ENCODE results near the gene GPAT3.
"Not testable (repeated sequence)": the region's sequence is repeated elsewhere in the genome, so short reads cannot be mapped to it uniquely, and the experiment has no call there.

GPAT3 gene

GRCh38 chr4:83572848-83573247, 36.9 kb downstream of the GPAT3 start:
- no peaks in the 10 kb centered on the region for H3K27me3 ChIP-seq (ENCODE audit: control insufficient read depth, insufficient read depth, low read length)
- no peak overlapping the region for H3K27ac ChIP-seq (ENCODE audit: low read depth, low read length)
- no peaks in the 10 kb centered on the region for H3K4me1 ChIP-seq (ENCODE audit: control insufficient read depth, insufficient read depth, low read length)
- no peak overlapping the region for H3K9ac ChIP-seq (ENCODE audit: low read depth, low read length)
- H3K9me3 ChIP-seq (ENCODE audit: control insufficient read depth, insufficient read depth, low read length): no peaks in the 10 kb centered on the region
- no peak overlapping the region for H3K4me3 ChIP-seq (ENCODE audit: low read depth, low read length)
- H3K36me3 ChIP-seq (ENCODE audit: control insufficient read depth, insufficient read depth, low read length): no peaks in the 10 kb centered on the region

- Histone ChIP-seq H3K4me1 (ENCODE audit: control insufficient read depth, insufficient read depth, low read length) (no peaks in the 10 kb centered on the region), H3K4me3 (ENCODE audit: low read depth, low read length) (no peak overlapping the region), H3K27ac (ENCODE audit: low read depth, low read length) (no peak overlapping the region), H3K27me3 (ENCODE audit: control insufficient read depth, insufficient read depth, low read length) (no peaks in the 10 kb centered on the region), H3K9ac (ENCODE audit: low read depth, low read length) (no peak overlapping the region), H3K36me3 (ENCODE audit: control insufficient read depth, insufficient read depth, low read length) (no peaks in the 10 kb centered on the region), H3K9me3 (ENCODE audit: control insufficient read depth, insufficient read depth, low read length) (no peaks in the 10 kb centered on the region)
These were observed 38.3 kb downstream of the GPAT3 start for GRCh38 chr4:83574247-83574646.

GRCh38 chr4:83576237-83576636, 40.3 kb downstream of the GPAT3 start:
- not testable (repeated sequence) for H3K9me3 ChIP-seq (ENCODE audit: control insufficient read depth, insufficient read depth, low read length); H3K4me1 ChIP-seq (ENCODE audit: control insufficient read depth, insufficient read depth, low read length); H3K9ac ChIP-seq (ENCODE audit: low read depth, low read length); H3K27me3 ChIP-seq (ENCODE audit: control insufficient read depth, insufficient read depth, low read length); H3K36me3 ChIP-seq (ENCODE audit: control insufficient read depth, insufficient read depth, low read length); H3K27ac ChIP-seq (ENCODE audit: low read depth, low read length); H3K4me3 ChIP-seq (ENCODE audit: low read depth, low read length)

DNA sequence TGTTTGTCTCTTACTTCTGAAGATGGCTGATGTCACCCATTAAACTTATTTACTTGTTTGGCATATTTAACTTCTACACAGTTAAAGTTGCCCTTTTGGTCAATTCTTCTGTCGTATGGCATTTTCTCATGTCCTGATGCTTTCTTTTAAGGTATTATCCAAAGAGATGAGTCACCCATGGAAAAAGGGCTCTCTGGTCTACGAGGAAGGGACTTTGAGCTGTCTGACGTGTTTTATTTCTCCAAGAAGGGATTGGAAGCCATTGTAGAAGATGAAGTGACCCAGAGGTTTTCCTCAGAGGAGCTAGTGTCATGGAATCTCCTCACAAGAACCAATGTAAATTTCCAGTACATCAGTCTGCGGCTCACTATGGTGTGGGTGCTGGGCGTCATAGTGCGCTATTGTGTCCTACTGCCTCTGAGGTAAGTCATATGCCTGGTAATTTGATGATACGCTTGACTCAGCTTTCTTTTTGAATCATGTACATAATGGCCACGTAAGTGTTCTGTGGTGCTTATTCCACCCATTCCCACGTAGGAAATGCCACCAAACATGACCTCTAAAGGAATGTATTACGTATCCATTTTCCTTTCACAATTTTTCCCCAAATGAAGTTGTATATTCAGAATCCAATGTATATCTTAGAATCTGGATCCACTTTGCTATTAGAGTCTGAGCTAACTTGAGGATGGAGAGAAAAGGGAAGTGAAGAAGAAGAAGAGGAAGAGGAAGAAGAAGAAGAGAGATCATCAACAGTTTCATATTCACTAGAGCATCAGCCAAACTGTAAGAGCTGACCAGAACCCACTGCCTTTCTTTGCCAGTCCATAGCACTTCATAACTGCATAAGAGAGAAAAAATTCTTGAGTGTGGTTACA, 45.7 kb downstream of the GPAT3 start:
- Histone ChIP-seq H3K4me1 (ENCODE audit: control insufficient read depth, insufficient read depth, low read length) (no peaks in the 10 kb centered on the region), H3K36me3 (ENCODE audit: control insufficient read depth, insufficient read depth, low read length) (no peaks in the 10 kb centered on the region), H3K9ac (ENCODE audit: low read depth, low read length) (no peak overlapping the region), H3K4me3 (ENCODE audit: low read depth, low read length) (no peak overlapping the region), H3K27me3 (ENCODE audit: control insufficient read depth, insufficient read depth, low read length) (no peaks in the 10 kb centered on the region), H3K27ac (ENCODE audit: low read depth, low read length) (no peak overlapping the region), H3K9me3 (ENCODE audit: control insufficient read depth, insufficient read depth, low read length) (no peaks in the 10 kb centered on the region)

DNA sequence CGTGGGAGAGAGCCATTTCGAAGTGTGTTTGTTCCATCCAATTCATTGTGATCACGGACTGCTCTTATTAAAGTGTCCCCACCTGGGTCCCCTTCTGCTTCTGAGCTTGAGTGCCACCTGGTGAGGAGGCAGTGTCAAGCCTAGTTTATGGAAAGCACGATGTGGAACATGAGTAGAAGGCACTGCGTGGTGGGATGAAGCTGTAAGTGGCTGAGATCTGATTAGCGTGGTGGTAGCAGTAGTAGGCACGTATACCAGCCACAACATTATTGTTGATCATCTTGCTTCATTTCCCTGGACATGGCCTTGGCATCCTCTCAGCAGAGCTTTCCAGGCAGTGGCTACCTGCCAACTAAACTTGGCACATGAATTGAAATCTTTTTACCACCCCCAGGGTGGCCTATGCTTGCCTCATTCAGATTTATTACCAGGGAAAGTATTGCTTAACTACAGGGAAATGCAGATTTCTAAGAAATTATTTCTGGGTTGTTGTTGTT, 46.4 kb downstream of the GPAT3 start:
- no peak overlapping the region for H3K4me3 ChIP-seq (ENCODE audit: low read depth, low read length)
- no peak overlapping the region for H3K27ac ChIP-seq (ENCODE audit: low read depth, low read length)
- H3K9ac ChIP-seq (ENCODE audit: low read depth, low read length): no peak overlapping the region
- H3K27me3 ChIP-seq (ENCODE audit: control insufficient read depth, insufficient read depth, low read length): no peaks in the 10 kb centered on the region
- H3K9me3 ChIP-seq (ENCODE audit: control insufficient read depth, insufficient read depth, low read length): no peaks in the 10 kb centered on the region
- H3K4me1 ChIP-seq (ENCODE audit: control insufficient read depth, insufficient read depth, low read length): no peaks in the 10 kb centered on the region
- H3K36me3 ChIP-seq (ENCODE audit: control insufficient read depth, insufficient read depth, low read length): no peaks in the 10 kb centered on the region

- H3K9ac ChIP-seq (ENCODE audit: low read depth, low read length): no peak overlapping the region
- no peak overlapping the region for H3K27ac ChIP-seq (ENCODE audit: low read depth, low read length)
- no peak overlapping the region for H3K4me3 ChIP-seq (ENCODE audit: low read depth, low read length)
- no peaks in the 10 kb centered on the region for H3K9me3 ChIP-seq (ENCODE audit: control insufficient read depth, insufficient read depth, low read length)
- no peaks in the 10 kb centered on the region for H3K36me3 ChIP-seq (ENCODE audit: control insufficient read depth, insufficient read depth, low read length)
- H3K27me3 ChIP-seq (ENCODE audit: control insufficient read depth, insufficient read depth, low read length): no peaks in the 10 kb centered on the region
- H3K4me1 ChIP-seq (ENCODE audit: control insufficient read depth, insufficient read depth, low read length): 0 out of 2 replicates have a peak, but pooled peaks cover 2% of the 10 kb centered on the region
These were observed 50.1 kb downstream of the GPAT3 start for GRCh38 chr4:83585982-83586508.

GRCh38 chr4:83589279-83589678, 53.4 kb downstream of the GPAT3 start:
- Histone ChIP-seq H3K9me3 (ENCODE audit: control insufficient read depth, insufficient read depth, low read length) (no peaks in the 10 kb centered on the region), H3K27me3 (ENCODE audit: control insufficient read depth, insufficient read depth, low read length) (no peaks in the 10 kb centered on the region), H3K4me3 (ENCODE audit: low read depth, low read length) (no peak overlapping the region), H3K4me1 (ENCODE audit: control insufficient read depth, insufficient read depth, low read length) (0 out of 2 replicates have a peak, but pooled peaks cover 2% of the 10 kb centered on the region), H3K36me3 (ENCODE audit: control insufficient read depth, insufficient read depth, low read length) (no peaks in the 10 kb centered on the region), H3K9ac (ENCODE audit: low read depth, low read length) (no peak overlapping the region), H3K27ac (ENCODE audit: low read depth, low read length) (no peak overlapping the region)

DNA sequence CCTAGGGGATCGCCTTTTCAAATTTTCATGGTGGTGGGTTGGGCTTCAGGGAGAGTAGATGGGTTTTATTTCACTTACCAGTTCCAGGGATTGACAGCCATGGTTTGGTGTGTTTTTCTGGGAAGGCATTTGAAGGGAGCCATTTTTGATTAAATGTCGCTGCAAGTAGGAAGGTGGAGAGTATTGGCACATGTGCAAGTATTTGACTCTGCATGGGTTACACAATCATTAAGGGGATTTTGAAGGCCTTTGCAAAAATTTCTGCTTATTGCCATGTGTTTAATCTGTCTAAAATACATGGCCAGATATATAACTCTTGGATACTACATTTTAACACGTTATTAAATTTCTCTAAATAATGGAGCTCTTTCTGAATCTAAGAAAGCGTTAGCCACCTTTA, 55.1 kb downstream of the GPAT3 start:
- H3K27me3 ChIP-seq (ENCODE audit: control insufficient read depth, insufficient read depth, low read length): no peaks in the 10 kb centered on the region
- no peaks in the 10 kb centered on the region for H3K36me3 ChIP-seq (ENCODE audit: control insufficient read depth, insufficient read depth, low read length)
- H3K27ac ChIP-seq (ENCODE audit: low read depth, low read length): no peak overlapping the region
- H3K4me3 ChIP-seq (ENCODE audit: low read depth, low read length): no peak overlapping the region
- H3K4me1 ChIP-seq (ENCODE audit: control insufficient read depth, insufficient read depth, low read length): 0 out of 2 replicates have a peak, but pooled peaks cover 2% of the 10 kb centered on the region
- no peaks in the 10 kb centered on the region for H3K9me3 ChIP-seq (ENCODE audit: control insufficient read depth, insufficient read depth, low read length)
- no peak overlapping the region for H3K9ac ChIP-seq (ENCODE audit: low read depth, low read length)

DNA sequence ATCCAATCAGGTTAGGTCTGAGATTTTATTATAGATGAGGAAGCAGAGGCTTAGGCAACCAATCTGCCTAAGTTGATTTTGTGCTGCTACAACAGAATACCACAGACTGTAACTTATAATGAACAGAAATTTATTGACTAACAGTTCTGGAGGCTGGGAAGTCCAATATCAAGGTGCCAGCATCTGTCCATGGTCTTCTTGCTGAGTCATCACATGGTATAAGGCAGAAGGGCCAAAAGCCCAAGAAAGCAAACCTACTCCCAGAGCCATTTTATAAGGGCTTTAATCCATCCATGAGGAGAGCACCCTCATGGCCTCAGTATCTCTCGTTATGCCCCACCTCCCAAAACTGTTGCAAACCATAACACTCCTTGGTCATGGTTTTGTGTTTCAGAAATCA, 55.8 kb downstream of the GPAT3 start:
- H3K4me1 ChIP-seq (ENCODE audit: control insufficient read depth, insufficient read depth, low read length): 0 out of 2 replicates have a peak, but pooled peaks cover 2% of the 10 kb centered on the region
- H3K27ac ChIP-seq (ENCODE audit: low read depth, low read length): no peak overlapping the region
- H3K9me3 ChIP-seq (ENCODE audit: control insufficient read depth, insufficient read depth, low read length): no peaks in the 10 kb centered on the region
- no peak overlapping the region for H3K4me3 ChIP-seq (ENCODE audit: low read depth, low read length)
- H3K9ac ChIP-seq (ENCODE audit: low read depth, low read length): no peak overlapping the region
- H3K27me3 ChIP-seq (ENCODE audit: control insufficient read depth, insufficient read depth, low read length): no peaks in the 10 kb centered on the region
- H3K36me3 ChIP-seq (ENCODE audit: control insufficient read depth, insufficient read depth, low read length): no peaks in the 10 kb centered on the region

- Histone ChIP-seq H3K36me3 (ENCODE audit: control insufficient read depth, insufficient read depth, low read length) (no peaks in the 10 kb centered on the region), H3K4me3 (ENCODE audit: low read depth, low read length) (no peak overlapping the region), H3K4me1 (ENCODE audit: control insufficient read depth, insufficient read depth, low read length) (no peaks in the 10 kb centered on the region), H3K9me3 (ENCODE audit: control insufficient read depth, insufficient read depth, low read length) (no peaks in the 10 kb centered on the region), H3K27ac (ENCODE audit: low read depth, low read length) (no peak overlapping the region), H3K27me3 (ENCODE audit: control insufficient read depth, insufficient read depth, low read length) (no peaks in the 10 kb centered on the region), H3K9ac (ENCODE audit: low read depth, low read length) (no peak overlapping the region)
These were observed 63.3 kb downstream of the GPAT3 start for GRCh38 chr4:83599183-83599582.

GRCh38 chr4:83603129-83603528, 67.2 kb downstream of the GPAT3 start:
- H3K36me3 ChIP-seq (ENCODE audit: control insufficient read depth, insufficient read depth, low read length): no peaks in the 10 kb centered on the region
- H3K9me3 ChIP-seq (ENCODE audit: control insufficient read depth, insufficient read depth, low read length): no peaks in the 10 kb centered on the region
- no peak overlapping the region for H3K4me3 ChIP-seq (ENCODE audit: low read depth, low read length)
- peaks cover 18% of the 10 kb centered on the region for H3K4me1 ChIP-seq (ENCODE audit: control insufficient read depth, insufficient read depth, low read length)
- no peak overlapping the region for H3K27ac ChIP-seq (ENCODE audit: low read depth, low read length)
- H3K27me3 ChIP-seq (ENCODE audit: control insufficient read depth, insufficient read depth, low read length): no peaks in the 10 kb centered on the region
- H3K9ac ChIP-seq (ENCODE audit: low read depth, low read length): no peak overlapping the region
